DOHH2 (cell line): Measurements from ENCODE around the gene NTNG1.

Experiments
- H3F3A ChIP-seq: fragments of 200-600 bp; sonication (generic), shearing (Covaris generic); 2 replicates; pipeline ENCODE4 v1.6.0; 2016; ENCODE audit warnings: antibody characterized with exemption, mild to moderate bottlenecking; ENCODE audit not compliant: control insufficient read depth, insufficient read depth
- H3K27ac ChIP-seq: fragments of 200-600 bp; sonication (generic); 2 replicates; pipeline ENCODE4 v1.5.1; 2014; ENCODE audit warnings: low read depth, mild to moderate bottlenecking, low read length, moderate library complexity
- H3K27me3 ChIP-seq: fragments of 200-600 bp; sonication (generic); 2 replicates; pipeline ENCODE4 v1.6.1; 2014; ENCODE audit warnings: mild to moderate bottlenecking, low read length, mixed read lengths; ENCODE audit not compliant: control insufficient read depth
- H3K36me3 ChIP-seq: fragments of 200-600 bp; sonication (generic); 2 replicates; pipeline ENCODE4 v1.6.1; 2014; ENCODE audit warnings: mild to moderate bottlenecking, low read length, moderate library complexity, mixed read lengths; ENCODE audit not compliant: control insufficient read depth
- H3K4me1 ChIP-seq: fragments of 200-600 bp; sonication (generic); 2 replicates; pipeline ENCODE4 v1.6.1; 2014; ENCODE audit warnings: mild to moderate bottlenecking, low read length, mixed read lengths; ENCODE audit not compliant: control insufficient read depth
- H3K4me2 ChIP-seq: fragments of 200-600 bp; sonication (generic); 2 replicates; pipeline ENCODE4 v1.6.0; 2014; ENCODE audit warnings: mild to moderate bottlenecking, low read length, moderate library complexity
- H3K4me3 ChIP-seq: fragments of 200-600 bp; sonication (generic); 2 replicates; pipeline ENCODE4 v1.5.1; 2014; ENCODE audit warnings: mild to moderate bottlenecking, low read length, mixed read lengths
- H3K79me2 ChIP-seq: fragments of 200-600 bp; sonication (generic); 2 replicates; pipeline ENCODE4 v1.6.1; 2014; ENCODE audit warnings: mild to moderate bottlenecking, low read length, mixed read lengths; ENCODE audit not compliant: control insufficient read depth
- H3K9me2 ChIP-seq: fragments of 200-600 bp; sonication (generic); replicated peaks from 2 replicates; pipeline ENCODE4 v1.6.1; 2014; ENCODE audit warnings: mild to moderate bottlenecking, low read length, mixed read lengths; ENCODE audit not compliant: control insufficient read depth
- H3K9me3 ChIP-seq: fragments of 200-600 bp; sonication (generic); 2 replicates; pipeline ENCODE4 v1.6.1; 2014; ENCODE audit warnings: antibody characterized with exemption, low read length, mixed read lengths; ENCODE audit not compliant: control insufficient read depth, insufficient read depth
- H4K20me1 ChIP-seq: fragments of 200-600 bp; sonication (generic); 2 replicates; pipeline ENCODE4 v1.6.0; 2014; ENCODE audit warnings: low read depth, mild to moderate bottlenecking, antibody characterized with exemption, low read length, moderate library complexity; ENCODE audit not compliant: control insufficient read depth, insufficient read depth
- CTCF ChIP-seq: fragments of 200-600 bp; sonication (generic); IDR thresholded peaks from one replicate; pipeline ENCODE4 v1.5.1; 2014; ENCODE audit warnings: antibody characterized with exemption, mild to moderate bottlenecking, low read depth, low read length; ENCODE audit not compliant: poor library complexity, severe bottlenecking
- EZH2phosphoT487 ChIP-seq: fragments of 200-600 bp; sonication (generic); IDR thresholded peaks from 2 replicates; pipeline ENCODE4 v1.6.1; 2017; ENCODE audit warnings: borderline replicate concordance, mild to moderate bottlenecking, antibody characterized with exemption, low read length, moderate library complexity, mixed read lengths

The NTNG1 gene

GRCh38 chr1:107422901-107423300, 282.1 kb downstream of the NTNG1 start:
- Histone ChIP-seq H3K79me2 (no peaks in the 10 kb centered on the region), H3K27ac (no peak overlapping the region), H3K4me2 (no peak overlapping the region), H3K4me3 (no peak overlapping the region), H3K9me2 (no peaks in the 10 kb centered on the region), H3K27me3 (no peaks in the 10 kb centered on the region), H3K9me3 (peaks cover 7% of the 10 kb centered on the region; the same call in 1 of the 2 replicates), H3F3A (no peaks in the 10 kb centered on the region), H3K36me3 (peaks cover 3% of the 10 kb centered on the region; the same call in 1 of the 2 replicates), H4K20me1 (no peaks in the 10 kb centered on the region), H3K4me1 (peaks cover 25% of the 10 kb centered on the region)
- no peak for TF ChIP-seq EZH2phosphoT487
- no peak for TF ChIP-seq CTCF

GRCh38 chr1:107430540-107431228, 289.8 kb downstream of the NTNG1 start:
- Histone ChIP-seq H3K4me1 (peaks cover 58% of the 10 kb centered on the region), H3K9me3 (peaks cover 7% of the 10 kb centered on the region; the same call in 1 of the 2 replicates), H3K27me3 (no peaks in the 10 kb centered on the region), H3K36me3 (peaks cover 7% of the 10 kb centered on the region; the same call in 1 of the 2 replicates), H3K9me2 (no peaks in the 10 kb centered on the region), H3K4me2 (peak overlapping the region; percentile 50), H4K20me1 (no peaks in the 10 kb centered on the region), H3F3A (peaks cover 15% of the 10 kb centered on the region), H3K79me2 (no peaks in the 10 kb centered on the region), H3K27ac (no peak overlapping the region), H3K4me3 (peak overlapping the region; percentile 40)
- peak; percentile 97 for TF ChIP-seq CTCF
- no peak for TF ChIP-seq EZH2phosphoT487

GRCh38 chr1:107432108-107432507, 291.3 kb downstream of the NTNG1 start:
- H3K4me1 ChIP-seq, result peaks cover 67% of the 10 kb centered on the region
- H3K27ac ChIP-seq, result peak overlapping the region; percentile 47
- H3K27me3 ChIP-seq, result no peaks in the 10 kb centered on the region
- H3F3A ChIP-seq, result peaks cover 23% of the 10 kb centered on the region
- no peaks in the 10 kb centered on the region for H3K9me2 ChIP-seq
- H3K36me3 ChIP-seq, result peaks cover 7% of the 10 kb centered on the region; the same call in 1 of the 2 replicates
- H3K4me3 ChIP-seq, result peak overlapping the region; percentile 19
- no peaks in the 10 kb centered on the region for H3K79me2 ChIP-seq
- TF ChIP-seq CTCF (no peak), EZH2phosphoT487 (no peak)
- no peaks in the 10 kb centered on the region for H4K20me1 ChIP-seq
- H3K9me3 ChIP-seq, result no peaks in the 10 kb centered on the region
- peak overlapping the region; percentile 28 for H3K4me2 ChIP-seq
